ENCODE measurements around the gene STMND1.
"Not testable (repeated sequence)": the region's sequence is repeated elsewhere in the genome, so short reads cannot be mapped to it uniquely, and the experiment has no call there.

The STMND1 gene

DNA sequence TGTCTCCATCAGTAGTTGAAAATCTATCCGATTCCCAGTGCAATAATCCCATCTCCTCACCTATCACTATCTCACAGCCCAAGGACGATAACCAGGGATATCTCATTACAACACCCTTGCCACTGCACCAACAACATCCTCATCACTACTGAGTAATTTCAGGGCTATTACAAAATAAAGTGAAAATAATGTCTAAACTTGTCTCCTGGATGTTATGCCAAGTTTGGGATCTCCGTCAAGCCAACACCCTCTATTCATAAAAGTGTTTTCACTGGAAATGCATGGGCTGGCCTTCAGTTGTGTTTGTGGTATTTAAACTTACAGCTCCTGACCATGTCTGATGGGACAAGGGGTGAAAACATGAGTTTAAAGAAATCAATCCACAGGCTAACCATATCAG is 42.0 kb upstream of the STMND1 start:
- H3K27me3 ChIP-seq (replicated peaks): no peaks in the 10 kb centered on the region
- in situ Hi-C loops (cut with HindIII; ENCODE audit: low pct_ligation_motif_present, low sequenced_read_pairs): no loop called here
- TF ChIP-seq, protein P1, sequence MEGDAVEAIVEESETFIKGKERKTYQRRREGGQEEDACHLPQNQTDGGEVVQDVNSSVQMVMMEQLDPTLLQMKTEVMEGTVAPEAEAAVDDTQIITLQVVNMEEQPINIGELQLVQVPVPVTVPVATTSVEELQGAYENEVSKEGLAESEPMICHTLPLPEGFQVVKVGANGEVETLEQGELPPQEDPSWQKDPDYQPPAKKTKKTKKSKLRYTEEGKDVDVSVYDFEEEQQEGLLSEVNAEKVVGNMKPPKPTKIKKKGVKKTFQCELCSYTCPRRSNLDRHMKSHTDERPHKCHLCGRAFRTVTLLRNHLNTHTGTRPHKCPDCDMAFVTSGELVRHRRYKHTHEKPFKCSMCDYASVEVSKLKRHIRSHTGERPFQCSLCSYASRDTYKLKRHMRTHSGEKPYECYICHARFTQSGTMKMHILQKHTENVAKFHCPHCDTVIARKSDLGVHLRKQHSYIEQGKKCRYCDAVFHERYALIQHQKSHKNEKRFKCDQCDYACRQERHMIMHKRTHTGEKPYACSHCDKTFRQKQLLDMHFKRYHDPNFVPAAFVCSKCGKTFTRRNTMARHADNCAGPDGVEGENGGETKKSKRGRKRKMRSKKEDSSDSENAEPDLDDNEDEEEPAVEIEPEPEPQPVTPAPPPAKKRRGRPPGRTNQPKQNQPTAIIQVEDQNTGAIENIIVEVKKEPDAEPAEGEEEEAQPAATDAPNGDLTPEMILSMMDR (IDR thresholded peaks at IDR 0.05; ENCODE audit: low read depth, low read length, missing control alignments): no peak
- H3K36me3 ChIP-seq (replicated peaks): no peaks in the 10 kb centered on the region
- no peak for DNase-seq
- H3K4me3 ChIP-seq (ENCODE audit: low read depth, low read length): no peak overlapping the region
- H3K27ac ChIP-seq: no peak overlapping the region

DNA sequence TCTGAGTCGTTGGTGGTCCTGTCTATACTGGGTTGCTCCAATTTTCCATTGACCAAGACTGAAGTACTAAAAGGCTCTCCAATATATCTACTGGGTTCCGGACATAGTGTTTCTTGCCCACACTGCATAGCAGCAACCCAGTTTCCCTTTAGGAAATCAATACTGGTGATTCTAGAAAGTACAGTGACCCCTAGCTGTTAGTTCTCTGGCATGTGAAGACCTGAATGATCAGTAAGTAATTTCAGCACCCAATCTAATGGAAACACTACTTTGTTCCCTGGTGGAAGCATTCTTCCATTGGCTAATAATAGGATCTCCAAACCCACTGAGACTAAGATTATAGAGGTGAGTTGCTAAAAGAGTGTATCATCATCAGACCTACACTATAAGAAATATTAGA is 40.8 kb upstream of the STMND1 start:
- no peak for DNase-seq
- no peak overlapping the region for H3K4me3 ChIP-seq (ENCODE audit: low read depth, low read length)
- no peaks in the 10 kb centered on the region for H3K36me3 ChIP-seq (replicated peaks)
- no peaks in the 10 kb centered on the region for H3K27me3 ChIP-seq (replicated peaks)
- in situ Hi-C loops (cut with HindIII; ENCODE audit: low pct_ligation_motif_present, low sequenced_read_pairs): no loop called here
- H3K27ac ChIP-seq: no peak overlapping the region
- TF ChIP-seq, protein P1 (IDR thresholded peaks at IDR 0.05; ENCODE audit: low read depth, low read length, missing control alignments): peak; percentile 3

DNA sequence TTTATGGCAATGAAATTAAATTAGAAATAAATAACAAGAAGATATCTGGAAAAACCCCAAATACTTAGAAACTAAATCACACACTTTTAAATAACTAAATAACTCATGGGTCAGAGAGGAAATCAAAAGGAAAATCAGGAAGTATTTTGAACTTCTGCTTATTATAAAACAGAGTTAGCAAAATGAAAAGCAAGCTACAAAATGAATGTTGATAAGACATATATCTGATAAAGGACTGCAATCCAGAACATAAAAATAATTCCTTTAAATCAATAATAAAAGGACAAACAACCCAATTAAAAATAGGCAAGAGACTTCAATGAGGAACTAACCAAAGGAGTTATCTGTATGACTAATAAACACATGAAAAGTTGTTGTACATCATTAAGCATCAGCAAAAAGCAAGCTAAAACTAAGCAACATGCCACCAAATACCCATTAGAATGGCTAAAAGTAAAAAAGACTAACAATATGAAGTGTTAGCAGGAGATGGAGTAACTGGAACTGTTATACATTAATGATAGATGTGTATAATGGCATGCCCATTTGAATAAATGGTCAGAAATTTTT is 38.9 kb upstream of the STMND1 start:
- DNase-seq: no peak
- in situ Hi-C loops (cut with HindIII; ENCODE audit: low pct_ligation_motif_present, low sequenced_read_pairs): no loop called here
- TF ChIP-seq, protein P1 (IDR thresholded peaks at IDR 0.05; ENCODE audit: low read depth, low read length, missing control alignments): no peak
- Histone ChIP-seq H3K36me3 (replicated peaks) (no peaks in the 10 kb centered on the region), H3K4me3 (ENCODE audit: low read depth, low read length) (no peak overlapping the region), H3K27me3 (replicated peaks) (no peaks in the 10 kb centered on the region), H3K27ac (no peak overlapping the region)

DNA sequence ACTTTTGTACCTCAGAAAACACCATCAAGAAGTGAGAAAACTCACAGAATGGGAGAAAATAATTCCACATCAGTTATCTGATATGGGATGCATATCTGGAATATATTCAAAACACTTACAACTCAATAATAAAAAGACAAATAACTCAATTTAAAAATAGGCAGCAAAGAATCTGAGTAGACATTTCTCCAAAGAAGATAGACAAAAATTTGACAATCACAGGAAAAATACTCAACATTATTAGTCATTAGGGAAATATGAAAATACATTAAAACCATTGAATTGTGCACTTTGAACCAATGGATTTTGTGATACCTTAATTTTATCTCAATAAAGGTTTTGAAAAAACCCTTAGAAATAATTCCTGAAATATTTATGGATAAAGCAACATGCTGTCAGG is 36.9 kb upstream of the STMND1 start:
- in situ Hi-C loops (cut with HindIII; ENCODE audit: low pct_ligation_motif_present, low sequenced_read_pairs): no loop called here
- no peak for DNase-seq
- TF ChIP-seq, protein P1 (IDR thresholded peaks at IDR 0.05; ENCODE audit: low read depth, low read length, missing control alignments): no peak
- Histone ChIP-seq H3K27ac (no peak overlapping the region), H3K36me3 (replicated peaks) (no peaks in the 10 kb centered on the region), H3K4me3 (ENCODE audit: low read depth, low read length) (no peak overlapping the region), H3K27me3 (replicated peaks) (no peaks in the 10 kb centered on the region)

DNA sequence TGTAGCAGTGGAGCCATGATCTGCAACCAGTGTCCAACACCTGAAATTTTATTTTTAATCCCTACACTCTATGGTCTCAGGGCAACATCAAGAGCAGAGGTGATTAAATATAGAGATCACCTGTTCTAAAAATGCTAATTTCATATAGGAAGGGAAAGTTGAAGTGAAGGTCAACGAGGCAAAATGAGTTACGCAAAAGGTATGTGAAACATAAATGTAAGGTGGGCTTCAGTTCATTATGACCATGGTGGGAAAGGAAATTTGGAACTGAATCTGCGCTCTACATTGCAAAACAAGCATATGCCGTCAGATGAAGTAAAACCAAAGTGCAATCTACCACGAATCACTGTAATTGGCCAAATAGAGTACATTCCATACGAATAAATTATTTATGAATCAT is 35.2 kb upstream of the STMND1 start:
- Histone ChIP-seq H3K27ac (no peak overlapping the region), H3K4me3 (ENCODE audit: low read depth, low read length) (no peak overlapping the region), H3K27me3 (replicated peaks) (no peaks in the 10 kb centered on the region), H3K36me3 (replicated peaks) (no peaks in the 10 kb centered on the region)
- in situ Hi-C loops (cut with HindIII; ENCODE audit: low pct_ligation_motif_present, low sequenced_read_pairs): no loop called here
- TF ChIP-seq, protein P1 (IDR thresholded peaks at IDR 0.05; ENCODE audit: low read depth, low read length, missing control alignments): no peak
- no peak for DNase-seq

DNA sequence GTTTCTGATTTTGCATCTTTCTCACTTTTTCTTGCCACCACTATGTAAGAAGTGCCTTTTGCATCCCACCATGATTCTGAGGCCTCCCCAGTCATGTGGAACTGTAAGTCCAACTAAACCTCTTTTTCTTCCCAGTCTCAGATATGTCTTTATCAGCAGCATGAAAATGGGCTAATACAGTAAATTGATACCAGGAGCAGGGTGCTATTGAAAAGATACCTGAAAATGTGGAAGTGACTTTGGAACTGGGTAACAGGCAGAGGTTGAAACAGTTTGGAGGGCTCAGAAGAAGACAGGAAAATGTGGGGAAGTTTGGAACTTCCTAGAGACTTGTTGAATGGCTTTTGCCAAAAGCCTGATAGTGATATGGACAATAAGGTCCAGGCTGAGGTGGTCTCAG is 32.9 kb upstream of the STMND1 start:
- H3K27ac ChIP-seq; H3K27me3 ChIP-seq (replicated peaks); H3K4me3 ChIP-seq (ENCODE audit: low read depth, low read length); in situ Hi-C loops (cut with HindIII; ENCODE audit: low pct_ligation_motif_present, low sequenced_read_pairs); DNase-seq; H3K36me3 ChIP-seq (replicated peaks): not testable (repeated sequence)

DNA sequence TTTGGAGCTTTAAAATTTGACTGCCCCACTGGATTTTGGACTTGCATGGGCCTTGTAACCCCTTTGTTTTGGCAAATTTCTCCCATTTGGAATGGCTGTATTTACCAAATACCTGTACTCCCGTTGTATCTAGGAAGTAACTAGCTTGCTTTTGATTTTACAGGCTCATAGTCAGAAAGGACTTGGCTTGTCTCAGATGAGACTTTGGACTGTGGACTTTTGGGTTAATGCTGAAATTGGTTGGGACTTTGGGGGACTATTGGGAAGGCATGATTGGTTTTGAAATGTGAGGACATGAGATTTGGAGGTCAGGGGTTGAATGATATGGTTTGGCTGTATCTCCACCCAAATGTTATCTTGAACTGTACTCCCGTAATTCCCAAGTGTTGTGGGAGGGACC is 31.4 kb upstream of the STMND1 start:
- not testable (repeated sequence) for H3K36me3 ChIP-seq (replicated peaks)

DNA sequence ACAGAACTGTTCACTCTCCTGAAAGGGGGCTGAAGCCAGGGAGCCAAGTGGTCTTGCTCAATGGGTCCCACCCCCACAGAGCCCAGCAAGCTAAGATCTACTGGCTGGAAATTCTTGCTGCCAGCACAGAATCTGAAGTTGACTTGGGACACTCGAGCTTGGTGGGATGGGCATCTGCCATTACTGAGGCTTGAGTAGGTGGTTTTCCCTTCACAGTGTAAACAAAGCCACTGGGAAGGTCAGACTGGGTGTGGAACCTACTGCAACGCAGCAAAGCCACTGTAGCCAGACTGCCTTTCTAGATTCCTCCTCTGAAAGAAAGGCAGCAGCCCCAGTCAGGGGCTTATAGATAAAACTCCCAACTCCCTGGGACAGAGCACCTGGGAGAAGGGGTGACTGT is 28.3 kb upstream of the STMND1 start:
- in situ Hi-C loops (cut with HindIII; ENCODE audit: low pct_ligation_motif_present, low sequenced_read_pairs); DNase-seq; H3K27ac ChIP-seq; H3K27me3 ChIP-seq (replicated peaks); H3K36me3 ChIP-seq (replicated peaks); H3K4me3 ChIP-seq (ENCODE audit: low read depth, low read length): not testable (repeated sequence)

More for the DNA sequence above, 31.4 kb upstream of the STMND1 start:
- H3K27me3 ChIP-seq (replicated peaks); in situ Hi-C loops (cut with HindIII; ENCODE audit: low pct_ligation_motif_present, low sequenced_read_pairs); DNase-seq; H3K27ac ChIP-seq; H3K4me3 ChIP-seq (ENCODE audit: low read depth, low read length): not testable (repeated sequence)

Data from brain microvascular endothelial cell (primary cell).